Astrocyte of the spinal cord (primary cell): Measurements from ENCODE around the gene DARS2.

Experiments used
- DNase-seq: peaks from one replicate; pipeline ENCODE4 v3.0.0; 2011; ENCODE audit warnings: low read depth, low spot score
- H3K4me3 ChIP-seq: 2 replicates; pipeline ENCODE4 v1.5.1; 2011; ENCODE audit warnings: low read depth, mild to moderate bottlenecking, low read length, moderate library complexity
- CTCF ChIP-seq: IDR thresholded peaks from 2 replicates; pipeline ENCODE4 v1.5.1; 2012; ENCODE audit warnings: low read depth, mild to moderate bottlenecking, low read length, inconsistent platforms
- in situ Hi-C: cut with HindIII; loops from 2 replicates; pipeline ENCODE4 v1.10.0; 2017; ENCODE audit warnings: low sequenced_read_pairs

Gene DARS2

GRCh38 chr1:173866413-173867115 is 42.1 kb downstream of the DARS2 start:
- DNase-seq, result no peak
- in situ Hi-C loops, result no loop called here
- TF ChIP-seq CTCF, result no peak
- H3K4me3 ChIP-seq, result peak overlapping the region; percentile 91

GRCh38 chr1:173867141-173867752 is 42.8 kb downstream of the DARS2 start:
- in situ Hi-C loops, result no loop called here
- DNase-seq, result no peak
- TF ChIP-seq CTCF, result no peak
- H3K4me3 ChIP-seq, result peak overlapping the region; percentile 91

- H3K4me3 ChIP-seq, result peak within 1 kb of the TSS; percentile 91
- in situ Hi-C loops, result no loop called here
- peak; percentile 100 for DNase-seq
- no peak for TF ChIP-seq CTCF
Measured at GRCh38 chr1:173867753-173868265, 43.3 kb downstream of the DARS2 start, which contains the start of gene GAS5. Gene GAS5 (minus strand): TSS chr1:173867989.

- peak within 1 kb of the TSS; percentile 91 for H3K4me3 ChIP-seq
- in situ Hi-C loops, result no loop called here
- DNase-seq, result no peak
- TF ChIP-seq CTCF, result no peak
Measured at GRCh38 chr1:173868266-173869020, 44.0 kb downstream of the DARS2 start, which contains the start of gene ZBTB37. Gene ZBTB37 (plus strand): TSS chr1:173868380. CDS start chr1:173870226, 1,846 bp downstream.

- in situ Hi-C loops, result no loop called here
- TF ChIP-seq CTCF, result no peak
- DNase-seq, result no peak
- H3K4me3 ChIP-seq, result peak overlapping the region; percentile 91
Measured at GRCh38 chr1:173869021-173869359, 44.5 kb downstream of the DARS2 start.

- DNase-seq, result no peak
- in situ Hi-C loops, result no loop called here
- no peak overlapping the region for H3K4me3 ChIP-seq
- no peak for TF ChIP-seq CTCF
Measured at GRCh38 chr1:173870252-173871075, 46.0 kb downstream of the DARS2 start.
